IPS-15b (cell line): ENCODE results near the gene HNF4A.
"Not testable (repeated sequence)": the region's sequence is repeated elsewhere in the genome, so short reads cannot be mapped to it uniquely, and the experiment has no call there.

Experiments
- H3K27me3 ChIP-seq: one replicate; pipeline ENCODE4 v1.6.1; 2013; ENCODE audit warnings: low read length; ENCODE audit not compliant: control insufficient read depth, insufficient read depth
- H3K36me3 ChIP-seq: one replicate; pipeline ENCODE4 v1.6.1; 2013; ENCODE audit warnings: low read length; ENCODE audit not compliant: control insufficient read depth, insufficient read depth
- H3K4me1 ChIP-seq: one replicate; pipeline ENCODE4 v1.6.1; 2013; ENCODE audit warnings: mild to moderate bottlenecking, low read length; ENCODE audit not compliant: control insufficient read depth, insufficient read depth
- H3K4me3 ChIP-seq: one replicate; pipeline ENCODE4 v1.5.1; 2013; ENCODE audit warnings: low read depth, low read length
- H3K9ac ChIP-seq: one replicate; pipeline ENCODE4 v1.6.1; 2013; ENCODE audit warnings: low read depth, mild to moderate bottlenecking, low read length
- H3K9me3 ChIP-seq: one replicate; pipeline ENCODE4 v1.6.1; 2013; ENCODE audit warnings: mild to moderate bottlenecking, low read length; ENCODE audit not compliant: control insufficient read depth, insufficient read depth

Gene HNF4A

GRCh38 chr20:44464514-44464913 is 109.0 kb downstream of the HNF4A start:
- Histone ChIP-seq H3K9ac (no peak overlapping the region), H3K36me3 (no peaks in the 10 kb centered on the region), H3K4me1 (peaks cover 3% of the 10 kb centered on the region), H3K27me3 (no peaks in the 10 kb centered on the region), H3K4me3 (no peak overlapping the region), H3K9me3 (no peaks in the 10 kb centered on the region)

GRCh38 chr20:44465001-44465560 is 109.6 kb downstream of the HNF4A start:
- no peaks in the 10 kb centered on the region for H3K36me3 ChIP-seq
- no peak overlapping the region for H3K9ac ChIP-seq
- H3K9me3 ChIP-seq, result no peaks in the 10 kb centered on the region
- peaks cover 3% of the 10 kb centered on the region for H3K4me1 ChIP-seq
- no peaks in the 10 kb centered on the region for H3K27me3 ChIP-seq
- no peak overlapping the region for H3K4me3 ChIP-seq

- Histone ChIP-seq H3K36me3 (no peaks in the 10 kb centered on the region), H3K4me1 (peaks cover 3% of the 10 kb centered on the region), H3K27me3 (no peaks in the 10 kb centered on the region), H3K9me3 (no peaks in the 10 kb centered on the region), H3K9ac (no peak overlapping the region), H3K4me3 (no peak overlapping the region)
These were observed 111.9 kb downstream of the HNF4A start for GRCh38 chr20:44467289-44467883.

- Histone ChIP-seq H3K36me3 (no peaks in the 10 kb centered on the region), H3K27me3 (no peaks in the 10 kb centered on the region), H3K9ac (no peak overlapping the region), H3K4me3 (no peak overlapping the region), H3K4me1 (peaks cover 3% of the 10 kb centered on the region), H3K9me3 (no peaks in the 10 kb centered on the region)
These were observed 112.7 kb downstream of the HNF4A start for GRCh38 chr20:44468044-44468782.

- Histone ChIP-seq H3K4me3 (no peak overlapping the region), H3K4me1 (peaks cover 5% of the 10 kb centered on the region), H3K36me3 (no peaks in the 10 kb centered on the region), H3K9ac (no peak overlapping the region), H3K27me3 (no peaks in the 10 kb centered on the region), H3K9me3 (no peaks in the 10 kb centered on the region)
These were observed 114.8 kb downstream of the HNF4A start for GRCh38 chr20:44470327-44470726.

- Histone ChIP-seq H3K36me3 (no peaks in the 10 kb centered on the region), H3K9me3 (no peaks in the 10 kb centered on the region), H3K9ac (no peak overlapping the region), H3K27me3 (no peaks in the 10 kb centered on the region), H3K4me3 (no peak overlapping the region), H3K4me1 (peaks cover 6% of the 10 kb centered on the region)
These were observed 116.0 kb downstream of the HNF4A start for GRCh38 chr20:44471481-44471882.

- H3K36me3 ChIP-seq, H3K27me3 ChIP-seq, H3K9me3 ChIP-seq, H3K4me3 ChIP-seq, H3K9ac ChIP-seq, H3K4me1 ChIP-seq: not testable (repeated sequence)
These were observed 116.8 kb downstream of the HNF4A start for GRCh38 chr20:44472283-44472682.

- Histone ChIP-seq H3K4me3 (peak overlapping the region; percentile 92), H3K9me3 (no peaks in the 10 kb centered on the region), H3K9ac (no peak overlapping the region), H3K36me3 (no peaks in the 10 kb centered on the region), H3K4me1 (peaks cover 3% of the 10 kb centered on the region), H3K27me3 (no peaks in the 10 kb centered on the region)
These were observed 119.8 kb downstream of the HNF4A start for GRCh38 chr20:44475372-44475693.

- Histone ChIP-seq H3K36me3 (no peaks in the 10 kb centered on the region), H3K4me3 (peak within 1 kb of the TSS; percentile 92), H3K27me3 (no peaks in the 10 kb centered on the region), H3K4me1 (peaks cover 3% of the 10 kb centered on the region), H3K9me3 (no peaks in the 10 kb centered on the region), H3K9ac (peak within 1 kb of the TSS; percentile 88)
These were observed 120.4 kb downstream of the HNF4A start, which contains the start of gene TTPAL for GRCh38 chr20:44475694-44476560. Gene TTPAL (plus strand): TSS chr20:44475874. CDS start chr20:44480000, 4,126 bp downstream.

- Histone ChIP-seq H3K4me3 (no peak overlapping the region), H3K36me3 (no peaks in the 10 kb centered on the region), H3K4me1 (peaks cover 3% of the 10 kb centered on the region), H3K9me3 (no peaks in the 10 kb centered on the region), H3K9ac (no peak overlapping the region), H3K27me3 (no peaks in the 10 kb centered on the region)
These were observed 121.7 kb downstream of the HNF4A start for GRCh38 chr20:44477151-44477550.

- H3K9me3 ChIP-seq, result no peaks in the 10 kb centered on the region
- H3K27me3 ChIP-seq, result no peaks in the 10 kb centered on the region
- H3K36me3 ChIP-seq, result no peaks in the 10 kb centered on the region
- no peak overlapping the region for H3K4me3 ChIP-seq
- no peak overlapping the region for H3K9ac ChIP-seq
- H3K4me1 ChIP-seq, result peaks cover 3% of the 10 kb centered on the region
These were observed 122.7 kb downstream of the HNF4A start for GRCh38 chr20:44478206-44478605.
